Thoracic aorta (tissue), 2 donors: ENCODE measurements around the gene ENAH. TPM values are rescaled to one million over a fixed set of nuclear protein-coding genes. Genes with fewer than 3 reads are reported as not detected.
A peak's percentile ranks its signal among the peaks of the same experiment; 100 is the strongest.

Source experiments
- ATAC-seq: fragments of 150-250 bp; one replicate; pipeline ENCODE4 v1.8.0; 2017; ENCODE audit warnings: low read depth; ENCODE audit not compliant: insufficient number of reproducible peaks, low FRiP score
- DNase-seq: peaks from one replicate; pipeline ENCODE4 v3.0.0-alpha.2; 2020; ENCODE audit warnings: low spot score
- H3K27ac ChIP-seq, 2 donors: fragments of 200-600 bp; sonication (generic); 1 replicate in 1 of 2; 2 replicates in 1 of 2; pipeline ENCODE4 v1.5.1; 2016; ENCODE audit warnings: mild to moderate bottlenecking in 2 of 2, moderate library complexity in 2 of 2
- H3K27me3 ChIP-seq: fragments of 200-600 bp; sonication (generic); replicated peaks from 2 replicates; pipeline ENCODE4 v1.6.0; 2016; ENCODE audit warnings: mild to moderate bottlenecking; ENCODE audit not compliant: insufficient read depth
- H3K36me3 ChIP-seq: fragments of 200-600 bp; sonication (generic); one replicate; pipeline ENCODE4 v1.5.1; 2016
- H3K4me1 ChIP-seq, 2 donors: fragments of 200-600 bp; sonication (generic); 1 replicate in 1 of 2; 2 replicates in 1 of 2; pipeline versions ENCODE4 v1.5.1 to v1.6.0; 2016; ENCODE audit warnings: low read depth in 2 of 2, mild to moderate bottlenecking in 1 of 2; ENCODE audit not compliant: control insufficient read depth in 1 of 2
- H3K4me3 ChIP-seq: fragments of 200-600 bp; sonication (generic); 2 replicates; pipeline ENCODE4 v1.5.1; 2016; ENCODE audit warnings: mild to moderate bottlenecking
- H3K9me3 ChIP-seq: fragments of 200-600 bp; sonication (generic); 2 replicates; pipeline ENCODE4 v1.5.1; 2016
- total RNA-seq, 2 donors: library from RNA; depleted of rRNA; stranded (reverse); fragments of >200 nt; gene quantifications; one replicate each; pipeline versions ENCODE4 v1.1.0 to v1.2.3, GENCODE V29; 2016
- TF ChIP-seq, protein P1 (sequence below): fragments of 200-600 bp; sonication (generic); IDR thresholded peaks from one replicate; pipeline ENCODE4 v1.5.1; 2019; ENCODE audit warnings: antibody characterized with exemption

ENAH gene
- total RNA-seq, 2 donors from 2014 or later = 111 to 119 TPM

DNA sequence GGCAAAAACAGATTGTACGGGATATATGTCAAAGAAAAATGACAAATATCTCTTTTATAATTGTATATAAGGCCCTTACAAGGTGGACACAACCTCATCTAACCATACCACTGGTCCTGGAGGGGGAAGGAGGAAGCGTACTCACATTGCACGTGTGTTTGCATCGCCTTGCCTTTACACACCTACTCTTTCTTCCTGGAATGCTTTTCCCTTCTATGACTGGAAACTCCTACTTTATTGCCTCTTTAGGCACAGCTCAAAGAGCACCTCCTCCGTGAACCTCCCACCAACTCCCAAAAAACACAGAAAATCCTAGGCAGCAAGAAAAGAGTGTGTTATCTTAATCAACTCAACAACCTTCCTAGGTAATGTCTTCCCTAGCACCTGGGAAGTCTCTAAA, 125.3 kb downstream of the ENAH start:
- Histone ChIP-seq H3K4me1 (peaks cover 18 to 47% of the 10 kb centered on the region in 2 donors), H3K36me3 (peaks cover 8% of the 10 kb centered on the region), H3K27me3 (no peaks in the 10 kb centered on the region), H3K9me3 (no peaks in the 10 kb centered on the region), H3K27ac (no peak overlapping the region), H3K4me3 (no peak overlapping the region)
- TF ChIP-seq, protein P1, sequence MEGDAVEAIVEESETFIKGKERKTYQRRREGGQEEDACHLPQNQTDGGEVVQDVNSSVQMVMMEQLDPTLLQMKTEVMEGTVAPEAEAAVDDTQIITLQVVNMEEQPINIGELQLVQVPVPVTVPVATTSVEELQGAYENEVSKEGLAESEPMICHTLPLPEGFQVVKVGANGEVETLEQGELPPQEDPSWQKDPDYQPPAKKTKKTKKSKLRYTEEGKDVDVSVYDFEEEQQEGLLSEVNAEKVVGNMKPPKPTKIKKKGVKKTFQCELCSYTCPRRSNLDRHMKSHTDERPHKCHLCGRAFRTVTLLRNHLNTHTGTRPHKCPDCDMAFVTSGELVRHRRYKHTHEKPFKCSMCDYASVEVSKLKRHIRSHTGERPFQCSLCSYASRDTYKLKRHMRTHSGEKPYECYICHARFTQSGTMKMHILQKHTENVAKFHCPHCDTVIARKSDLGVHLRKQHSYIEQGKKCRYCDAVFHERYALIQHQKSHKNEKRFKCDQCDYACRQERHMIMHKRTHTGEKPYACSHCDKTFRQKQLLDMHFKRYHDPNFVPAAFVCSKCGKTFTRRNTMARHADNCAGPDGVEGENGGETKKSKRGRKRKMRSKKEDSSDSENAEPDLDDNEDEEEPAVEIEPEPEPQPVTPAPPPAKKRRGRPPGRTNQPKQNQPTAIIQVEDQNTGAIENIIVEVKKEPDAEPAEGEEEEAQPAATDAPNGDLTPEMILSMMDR = no peak
- no peak for DNase-seq
- ATAC-seq = no peak

DNA sequence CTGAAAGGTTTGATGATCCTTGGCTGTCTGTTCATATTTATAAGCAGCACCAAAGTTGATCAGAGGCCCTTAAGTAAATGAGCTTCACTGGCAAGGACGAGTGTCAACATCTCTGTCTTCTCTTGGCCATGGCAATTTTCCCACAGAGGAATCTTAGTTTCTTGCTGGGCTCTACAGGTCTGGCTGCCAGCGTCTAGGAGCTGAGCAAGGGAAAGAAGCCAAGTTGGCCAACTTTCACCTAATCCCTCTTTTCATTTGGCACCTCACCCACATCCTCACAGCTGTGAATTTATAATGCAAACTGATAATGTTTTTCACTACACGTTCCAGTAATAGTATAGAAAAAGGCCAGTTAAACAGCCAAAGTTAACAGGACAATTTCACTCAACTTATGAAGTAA, 126.0 kb downstream of the ENAH start:
- peaks cover 18 to 51% of the 10 kb centered on the region in 2 donors for H3K4me1 ChIP-seq
- DNase-seq = no peak
- TF ChIP-seq, protein P1 = no peak
- H3K27ac ChIP-seq = peak overlapping the region; percentile 15 to 31
- peaks cover 8% of the 10 kb centered on the region for H3K36me3 ChIP-seq
- H3K4me3 ChIP-seq = no peak overlapping the region
- H3K27me3 ChIP-seq = no peaks in the 10 kb centered on the region
- ATAC-seq = no peak
- no peaks in the 10 kb centered on the region for H3K9me3 ChIP-seq

DNA sequence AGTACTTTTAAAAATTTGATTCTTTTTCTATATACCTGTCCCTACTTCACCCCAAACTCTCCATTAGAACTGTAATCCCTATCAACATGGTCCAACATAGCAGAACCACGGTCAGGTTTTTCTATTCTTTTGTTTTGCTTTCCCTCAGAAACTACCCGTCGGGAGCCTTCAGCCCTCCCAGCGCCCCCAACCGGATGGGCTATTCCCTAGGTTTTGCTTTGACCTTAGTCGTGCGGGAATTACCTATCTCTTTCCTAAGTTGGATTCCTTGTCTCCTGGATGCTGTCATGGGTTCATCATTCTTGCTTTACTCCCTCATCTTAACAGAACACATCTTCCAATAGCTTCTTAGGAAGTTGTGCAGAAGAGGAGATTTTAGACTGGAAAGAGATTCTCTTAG, 127.5 kb downstream of the ENAH start:
- no peak for ATAC-seq
- Histone ChIP-seq H3K36me3 (peaks cover 8% of the 10 kb centered on the region), H3K4me3 (no peak overlapping the region), H3K27me3 (no peaks in the 10 kb centered on the region), H3K9me3 (no peaks in the 10 kb centered on the region), H3K27ac (no peak overlapping the region), H3K4me1 (peaks cover 18 to 51% of the 10 kb centered on the region in 2 donors)
- DNase-seq = no peak
- TF ChIP-seq, protein P1 = no peak

DNA sequence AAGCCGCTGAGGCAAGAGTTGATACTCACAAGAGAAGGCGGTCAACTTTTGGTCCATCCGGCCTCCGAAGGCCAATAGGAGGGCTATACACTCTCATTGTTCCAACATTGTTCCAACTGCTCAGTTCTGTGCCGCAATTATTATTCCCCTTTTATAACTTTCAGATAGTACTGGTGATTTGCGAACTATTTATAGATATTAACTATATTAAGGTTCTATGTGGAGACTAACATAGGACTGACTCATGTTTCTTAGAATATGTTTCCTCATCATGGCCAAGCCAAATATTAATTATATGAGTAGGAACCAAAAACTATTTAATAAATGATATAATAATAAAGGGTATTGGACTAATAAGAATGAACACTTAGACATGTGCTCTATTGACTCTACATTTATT, 128.4 kb downstream of the ENAH start:
- Histone ChIP-seq H3K27ac (no peak overlapping the region), H3K9me3 (no peaks in the 10 kb centered on the region), H3K4me3 (no peak overlapping the region), H3K4me1 (peaks cover 18 to 52% of the 10 kb centered on the region in 2 donors), H3K27me3 (no peaks in the 10 kb centered on the region), H3K36me3 (peaks cover 5% of the 10 kb centered on the region)
- TF ChIP-seq, protein P1 = no peak
- DNase-seq = no peak
- ATAC-seq = no peak

DNA sequence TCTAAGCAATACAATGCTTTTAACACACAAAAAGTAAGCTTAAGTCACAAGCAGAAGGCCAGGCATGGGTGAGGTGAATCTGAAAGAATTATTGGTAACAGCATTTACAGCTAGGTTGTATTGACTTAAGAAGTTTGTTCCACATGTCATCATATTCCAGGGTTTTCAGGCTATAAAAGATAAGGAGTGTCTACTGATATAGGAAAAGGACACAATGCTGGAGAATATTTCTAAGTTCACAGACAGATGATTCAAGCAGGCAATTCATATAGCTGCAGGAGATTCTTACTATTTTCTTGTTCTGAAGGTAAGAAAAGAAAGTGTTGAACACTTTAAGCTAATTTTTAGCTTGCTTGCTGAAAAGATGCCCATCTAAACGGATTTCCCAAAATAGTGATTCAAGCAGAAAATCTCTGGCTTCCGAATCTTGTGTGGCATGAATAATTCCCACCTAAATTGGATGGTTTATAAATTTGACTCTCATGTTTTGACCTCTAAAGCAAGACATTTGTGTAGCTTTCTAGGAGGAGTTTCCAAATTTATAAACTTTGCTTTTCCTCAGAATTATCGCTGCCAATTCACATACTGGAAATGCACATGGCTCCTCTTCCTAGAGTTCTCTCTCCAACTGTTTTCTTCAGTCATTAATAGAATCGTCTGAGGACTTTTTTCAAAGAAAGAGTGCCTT, 129.5 kb downstream of the ENAH start:
- H3K27me3 ChIP-seq = no peaks in the 10 kb centered on the region
- TF ChIP-seq, protein P1 = no peak
- no peak for ATAC-seq

More for the DNA sequence above, 129.5 kb downstream of the ENAH start:
- Histone ChIP-seq H3K4me1 (peaks cover 18 to 55% of the 10 kb centered on the region in 2 donors), H3K9me3 (no peaks in the 10 kb centered on the region), H3K27ac (peak overlapping the region in 1 of 2 donors; percentile 21), H3K36me3 (no peaks in the 10 kb centered on the region), H3K4me3 (no peak overlapping the region)
- no peak for DNase-seq
